GM21447 (cell line): ENCODE results near the gene KCNJ10.

ENCODE experiments used
- ATAC-seq: cut with Tn5 transposase; IDR thresholded peaks from one replicate; pipeline ENCODE4 v1.9.1; 2021; ENCODE audit not compliant: unreplicated experiment

The KCNJ10 gene

DNA sequence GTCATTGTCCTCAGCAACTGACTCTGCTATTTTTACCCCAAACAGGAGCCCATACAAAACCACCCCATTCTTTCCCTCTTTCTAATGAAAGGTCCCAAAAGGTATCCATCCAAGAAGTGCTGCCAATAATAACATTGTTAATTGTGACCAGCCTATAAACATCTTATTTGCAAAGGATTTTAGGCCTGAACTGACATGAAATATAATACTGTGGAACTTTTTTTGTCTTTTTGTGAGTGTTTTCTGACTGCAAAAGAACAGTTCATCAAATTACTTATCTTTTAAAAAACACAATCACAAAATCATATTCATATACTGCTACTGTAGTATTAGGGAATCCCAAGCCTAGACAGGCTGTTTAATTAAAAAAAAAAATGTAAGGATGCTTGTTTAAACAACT is 41.5 kb downstream of the KCNJ10 start:
- ATAC-seq, result no peak

DNA sequence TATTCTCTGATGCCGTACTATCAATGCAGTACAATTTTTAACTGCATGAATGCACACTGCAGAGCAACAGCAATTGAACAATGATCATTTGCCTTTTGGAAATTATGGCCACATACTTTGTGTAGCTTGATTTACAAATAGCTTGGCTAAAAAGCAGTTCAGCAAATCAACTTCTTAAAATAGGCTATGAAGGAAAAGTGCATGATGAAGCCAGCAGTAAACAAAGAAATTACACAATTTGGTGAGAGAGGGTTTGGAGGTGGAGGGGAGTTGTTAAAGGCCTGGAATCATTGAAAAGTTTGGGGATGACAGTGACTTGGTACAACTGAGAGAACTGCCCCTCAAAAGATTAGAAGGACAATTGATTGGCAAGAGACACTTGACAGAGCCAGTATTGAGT is 44.6 kb downstream of the KCNJ10 start:
- ATAC-seq, result no peak

DNA sequence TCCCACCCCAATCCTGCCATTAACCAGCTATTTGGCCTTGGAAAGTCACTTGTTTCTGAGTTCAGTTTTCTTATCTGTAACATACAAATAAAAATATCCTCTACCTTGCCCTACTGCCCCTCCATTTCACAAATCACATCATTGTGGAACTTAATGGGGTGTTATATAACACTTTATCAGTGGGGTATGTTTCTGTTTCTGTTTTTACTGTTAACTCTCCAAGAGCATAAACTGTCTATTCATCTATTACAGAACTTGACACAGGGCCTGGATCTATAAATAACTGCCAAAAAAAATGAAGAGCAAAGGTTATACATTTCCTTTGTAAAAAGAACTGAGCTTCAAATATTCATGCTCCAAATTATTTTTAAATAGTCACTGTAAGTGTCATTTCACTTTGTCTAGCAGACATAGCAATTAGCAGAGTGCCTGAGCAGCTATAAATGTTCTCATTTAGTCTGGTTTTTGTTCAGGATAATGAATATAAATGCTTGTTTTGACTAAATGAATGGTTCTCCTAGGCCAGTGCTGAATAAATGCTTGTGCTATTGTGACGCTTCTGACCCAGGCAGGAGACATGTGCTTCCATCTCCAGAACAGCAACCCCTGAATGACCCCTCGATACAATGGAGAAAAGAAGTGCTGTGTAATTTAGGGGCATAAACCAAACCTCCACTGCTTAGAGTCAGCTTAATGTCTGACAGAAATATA is 45.6 kb downstream of the KCNJ10 start:
- ATAC-seq, result no peak

DNA sequence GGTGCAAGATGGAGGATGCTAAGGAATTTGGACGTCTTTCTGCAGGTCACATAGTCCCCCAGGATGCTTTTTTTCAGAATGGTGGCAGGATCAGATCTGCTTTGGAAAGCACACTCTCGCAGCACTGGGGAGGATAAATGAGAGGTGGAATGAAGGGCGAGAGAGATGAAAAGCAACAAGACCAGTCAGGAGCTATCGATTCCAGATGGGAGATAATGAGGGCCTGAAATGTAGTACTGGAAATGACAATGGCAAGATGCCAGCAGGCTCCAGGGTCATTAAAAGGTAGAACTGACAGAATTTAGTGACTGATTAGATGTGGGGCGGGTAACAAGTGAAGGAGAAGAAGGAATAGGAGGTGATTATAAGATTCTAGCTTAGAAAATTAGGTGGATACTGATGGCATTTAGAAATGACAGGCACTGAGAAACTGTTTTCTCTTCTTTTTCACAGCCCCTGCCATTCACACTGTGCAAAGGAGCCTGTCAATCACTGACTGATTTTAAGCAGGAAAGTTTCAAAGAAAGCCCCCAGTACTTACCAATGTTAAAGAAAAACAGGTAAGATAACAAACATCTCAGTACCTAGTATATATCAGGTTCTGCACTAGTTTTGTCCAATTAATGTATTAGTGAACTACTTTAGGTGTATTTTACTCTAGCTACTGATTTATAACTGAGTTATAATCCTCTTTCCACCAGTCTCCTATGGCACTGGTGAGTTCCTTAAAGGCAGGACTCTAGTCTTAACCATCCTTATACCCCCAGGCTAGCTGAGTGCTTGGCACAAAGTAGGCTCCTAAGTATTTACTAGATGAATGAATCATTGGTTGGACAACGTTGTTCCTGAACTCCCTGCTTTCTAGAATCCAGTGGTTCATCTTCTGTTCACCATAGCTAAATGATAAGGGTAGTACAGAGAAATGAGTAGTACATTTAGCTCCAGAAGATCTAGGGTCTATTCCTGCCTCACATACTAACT is 47.3 kb downstream of the KCNJ10 start:
- no peak for ATAC-seq

DNA sequence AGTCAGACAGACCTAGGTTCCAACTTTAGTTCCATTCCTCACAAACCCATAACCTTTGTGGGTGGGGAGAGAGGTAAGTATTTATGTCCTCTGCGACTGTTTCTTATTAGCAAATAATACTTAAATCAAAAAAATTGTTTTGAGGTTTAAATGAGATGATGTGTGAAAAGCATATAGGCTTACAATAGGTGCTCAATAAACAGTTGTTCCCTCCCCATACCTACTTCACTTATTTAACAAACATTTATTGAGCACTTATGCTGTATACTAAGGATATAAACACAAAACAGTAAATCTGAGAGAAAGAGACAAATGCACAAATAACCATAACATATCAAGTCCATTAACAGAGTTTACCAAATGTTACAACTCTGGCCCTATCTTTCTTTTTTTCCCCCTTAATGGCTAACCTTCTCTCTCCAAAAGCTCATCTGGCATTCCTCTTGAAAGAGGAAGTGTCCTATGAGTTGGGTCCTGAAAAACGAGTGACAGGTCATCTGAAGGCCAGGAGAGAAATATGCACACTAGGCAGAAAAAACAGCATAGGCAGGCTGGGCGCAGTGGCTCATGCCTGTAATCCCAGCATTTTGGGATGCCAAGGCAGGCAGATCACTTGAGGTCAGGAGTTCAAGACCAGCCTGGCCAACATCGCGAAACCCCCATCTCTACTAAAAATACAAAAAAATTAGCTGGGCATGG is 48.4 kb downstream of the KCNJ10 start:
- no peak for ATAC-seq

DNA sequence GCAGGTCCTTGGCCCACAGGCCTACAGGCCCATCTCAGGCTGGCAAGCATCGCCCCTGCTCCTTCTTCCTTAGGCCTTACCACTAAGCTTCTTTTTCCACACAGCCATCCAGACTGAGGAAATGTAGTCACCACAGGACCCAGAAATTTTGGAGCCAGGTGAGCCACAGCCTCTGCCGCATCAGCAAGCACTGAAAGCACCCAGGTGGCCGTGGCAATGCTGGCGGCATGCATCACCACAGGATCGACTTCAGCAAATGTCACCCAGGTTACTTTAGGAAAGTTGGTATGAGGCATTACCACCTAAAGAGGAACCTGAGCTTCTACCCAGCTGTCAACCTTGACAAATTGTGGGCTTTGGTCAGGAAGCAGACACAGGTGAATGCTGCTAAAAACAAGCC is 49.8 kb downstream of the KCNJ10 start:
- no peak for ATAC-seq

DNA sequence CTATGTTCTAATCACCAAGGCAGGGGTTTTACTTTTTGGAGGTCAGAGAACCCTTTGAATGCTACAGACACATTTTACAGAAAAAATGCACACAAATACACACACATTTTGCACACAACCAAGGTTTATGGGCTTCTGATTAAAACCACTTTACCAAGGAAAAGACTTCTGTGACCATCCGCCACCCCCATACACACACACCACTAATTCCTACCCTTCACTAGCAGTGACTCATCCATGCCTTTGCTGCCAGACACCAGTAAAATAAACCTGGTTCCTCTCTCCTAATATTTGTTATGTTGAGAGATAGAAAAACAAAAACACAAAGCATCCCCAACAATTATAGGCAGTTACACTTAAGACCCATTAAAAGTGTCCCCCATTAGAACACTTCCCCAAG is 51.1 kb downstream of the KCNJ10 start:
- no peak for ATAC-seq

DNA sequence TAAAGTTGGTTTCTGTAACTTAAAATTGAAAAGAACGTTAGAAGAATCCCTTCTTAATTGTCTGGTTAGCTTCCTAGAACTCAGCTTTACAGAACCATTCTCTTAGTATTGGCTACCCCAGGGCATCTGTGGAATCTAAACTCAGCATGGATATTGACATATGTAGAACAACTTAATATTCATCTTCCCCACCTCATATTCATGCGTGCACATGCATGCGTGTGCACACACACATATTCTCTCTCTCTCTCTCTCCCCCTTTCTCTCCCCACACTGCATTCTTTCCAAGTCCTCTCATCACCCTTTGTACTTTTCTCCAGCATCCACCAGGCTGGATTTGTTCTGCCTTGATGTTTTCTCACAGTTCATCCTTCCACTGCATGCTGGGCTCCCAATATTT is 51.6 kb downstream of the KCNJ10 start:
- ATAC-seq, result no peak

GRCh38 chr1:160017592-160017991 is 52.4 kb downstream of the KCNJ10 start:
- ATAC-seq, result no peak

- no peak for ATAC-seq
These were observed 58.2 kb downstream of the KCNJ10 start for GRCh38 chr1:160011781-160012180.

- ATAC-seq, result no peak
These were observed 60.2 kb downstream of the KCNJ10 start for GRCh38 chr1:160009801-160010200.

DNA sequence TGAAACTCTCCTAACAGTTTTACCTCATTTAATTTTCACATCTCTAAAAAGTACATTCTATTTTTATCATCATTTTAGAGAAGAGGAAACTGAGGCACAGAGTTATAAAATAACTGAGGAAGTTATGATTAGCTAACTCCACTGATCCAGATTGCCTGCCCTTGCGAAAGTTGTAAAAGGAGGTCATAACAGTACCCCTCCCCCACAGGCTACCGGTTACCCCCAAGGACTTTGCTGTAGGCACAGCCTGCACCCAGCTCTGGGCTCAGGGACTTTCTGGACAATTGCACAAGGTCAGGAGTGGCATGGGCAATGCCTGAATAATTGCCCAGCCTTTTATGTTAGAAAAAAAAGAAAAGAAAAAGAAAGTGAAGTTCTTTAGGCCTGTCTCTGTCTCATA is 60.9 kb downstream of the KCNJ10 start:
- ATAC-seq, result no peak

DNA sequence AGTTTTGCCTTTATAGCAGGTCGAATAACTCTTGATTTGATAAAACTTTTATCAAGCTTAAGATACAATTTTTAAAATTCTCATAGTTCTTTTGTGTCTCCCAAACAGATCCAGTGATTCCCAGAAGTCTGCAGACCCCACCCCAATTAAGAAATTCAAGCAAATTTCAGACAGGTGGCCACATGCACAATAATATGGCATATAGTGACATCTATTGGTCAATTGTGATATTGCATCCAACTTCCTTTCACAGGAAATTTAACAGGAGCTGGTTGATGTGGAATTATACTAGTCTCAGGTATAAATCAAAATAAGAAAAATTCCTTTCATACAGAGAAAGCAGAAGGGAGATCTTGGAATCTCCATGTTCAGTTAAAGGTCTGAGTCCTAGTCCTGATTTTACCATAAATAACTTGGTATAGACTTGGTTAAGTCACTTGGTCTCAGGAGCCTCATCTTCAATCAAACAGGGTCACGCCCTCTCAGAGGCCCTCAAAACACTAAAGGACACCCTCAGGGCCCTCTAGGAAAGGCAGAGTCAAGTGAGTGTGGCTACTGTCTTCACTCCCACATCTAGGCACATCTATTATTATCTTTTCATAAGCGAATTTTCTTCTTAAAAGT is 62.3 kb downstream of the KCNJ10 start:
- no peak for ATAC-seq

GRCh38 chr1:160006312-160006940 is 63.5 kb downstream of the KCNJ10 start:
- ATAC-seq, result no peak

DNA sequence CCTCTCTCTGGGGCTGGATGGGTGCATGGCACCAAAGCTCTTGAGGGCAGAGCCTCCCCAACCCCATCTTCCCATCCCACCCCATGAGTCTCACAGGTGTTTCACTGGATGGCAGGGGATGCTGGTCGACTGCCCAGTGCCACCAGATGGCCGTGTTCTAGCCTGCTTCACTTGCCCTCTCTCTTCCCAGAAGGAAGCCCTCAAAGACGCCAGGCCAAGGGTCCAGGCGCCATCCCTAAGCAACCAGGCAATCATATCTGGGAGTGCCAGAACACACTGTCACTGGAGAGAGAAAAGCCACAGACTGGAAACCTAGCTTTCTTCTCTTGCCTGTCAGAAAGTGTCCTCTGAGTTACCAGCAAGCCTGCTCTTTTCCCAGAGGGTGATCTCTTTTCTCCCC is 64.9 kb downstream of the KCNJ10 start:
- no peak for ATAC-seq

DNA sequence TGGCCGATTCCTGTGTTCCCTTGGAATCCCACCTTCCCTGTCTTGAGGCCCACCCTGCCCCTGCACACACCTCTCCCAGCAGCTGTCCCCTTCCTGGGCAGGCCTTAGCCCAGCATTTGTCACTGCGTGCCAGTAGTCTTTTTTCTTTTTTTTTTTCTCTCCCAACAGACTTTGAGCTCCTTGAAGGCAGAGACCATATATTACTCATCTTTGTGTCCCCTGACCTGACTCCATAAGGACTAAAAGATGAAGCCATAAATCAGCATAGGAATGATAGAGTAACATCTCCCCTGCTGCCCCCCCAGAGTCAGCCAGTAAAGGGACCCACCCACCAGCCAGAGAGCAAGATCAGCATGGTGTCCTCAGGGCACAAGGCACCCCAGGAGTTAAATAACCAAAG is 65.5 kb downstream of the KCNJ10 start:
- ATAC-seq, result no peak

GRCh38 chr1:160004001-160004400 is 66.0 kb downstream of the KCNJ10 start:
- ATAC-seq, result no peak

DNA sequence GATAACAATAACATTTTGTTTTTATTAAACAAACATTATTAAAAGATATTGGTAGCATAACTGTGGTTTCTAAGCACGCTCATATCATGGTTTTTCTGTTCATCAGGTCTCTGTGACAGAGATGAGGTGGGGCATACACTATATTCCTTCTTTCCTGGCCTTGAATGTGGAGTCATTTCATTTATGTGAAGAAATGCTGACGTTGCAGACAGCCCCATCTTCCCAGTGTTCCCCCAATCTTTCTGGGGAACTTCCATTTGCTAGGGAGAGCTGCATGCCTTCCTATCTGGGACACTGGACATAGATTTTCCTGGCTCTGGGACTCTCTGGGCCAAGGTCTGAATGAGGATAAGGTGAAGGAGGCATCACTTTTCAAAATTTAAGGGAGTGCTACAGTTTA is 68.5 kb downstream of the KCNJ10 start:
- ATAC-seq, result no peak

GRCh38 chr1:159999204-159999603 is 70.8 kb downstream of the KCNJ10 start:
- no peak for ATAC-seq

DNA sequence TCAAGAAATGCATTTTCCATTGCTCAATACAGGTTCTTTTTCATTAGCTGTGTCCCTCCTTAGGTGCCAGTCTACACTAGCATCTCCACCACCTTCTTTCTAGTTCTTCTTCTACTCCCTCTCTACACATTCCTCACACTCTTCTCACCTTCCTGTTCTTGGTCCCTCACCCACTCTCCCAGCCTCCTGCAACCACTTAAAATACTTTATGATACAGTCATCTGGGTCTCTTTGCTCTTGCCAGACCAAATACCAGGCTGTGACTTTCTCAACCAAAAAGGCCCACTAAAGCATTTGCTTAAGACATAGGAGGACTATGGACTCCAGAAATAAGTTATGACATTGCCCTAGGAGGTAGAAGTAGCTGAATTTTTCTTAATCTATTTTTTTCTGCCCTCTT is 73.3 kb downstream of the KCNJ10 start:
- ATAC-seq, result no peak

- no peak for ATAC-seq
These were observed 75.1 kb downstream of the KCNJ10 start for GRCh38 chr1:159994896-159995295.
